HG03175 (cell line): Measurements from ENCODE around the gene MBOAT1.
"Not testable (repeated sequence)": the region's sequence is repeated elsewhere in the genome, so short reads cannot be mapped to it uniquely, and the experiment has no call there.

Experiments used
- ATAC-seq: cut with Tn5 transposase; IDR thresholded peaks from one replicate; pipeline ENCODE4 v1.9.1; 2021; ENCODE audit warnings: mild to moderate bottlenecking, moderate library complexity; ENCODE audit not compliant: unreplicated experiment

MBOAT1 gene

GRCh38 chr6:20212392-20213111, at the start of gene MBOAT1:
Gene MBOAT1 (minus strand): TSS chr6:20212469. CDS start chr6:20212234, 235 bp downstream.
- ATAC-seq: peak; percentile 82

GRCh38 chr6:20261685-20262084, 49.4 kb upstream of the MBOAT1 start:
- ATAC-seq: no peak

GRCh38 chr6:20260360-20260759, 48.1 kb upstream of the MBOAT1 start:
- ATAC-seq: no peak

- ATAC-seq: no peak
Observed at GRCh38 chr6:20259316-20260049, 47.2 kb upstream of the MBOAT1 start.

GRCh38 chr6:20255428-20255827, 43.2 kb upstream of the MBOAT1 start:
- ATAC-seq: no peak

- ATAC-seq: no peak
Observed at GRCh38 chr6:20254295-20254694, 42.0 kb upstream of the MBOAT1 start.

- no peak for ATAC-seq
Observed at GRCh38 chr6:20253021-20253420, 40.8 kb upstream of the MBOAT1 start.

GRCh38 chr6:20252311-20252710, 40.0 kb upstream of the MBOAT1 start:
- ATAC-seq: no peak

- ATAC-seq: no peak
Observed at GRCh38 chr6:20251525-20251924, 39.3 kb upstream of the MBOAT1 start.

GRCh38 chr6:20246125-20246524, 33.9 kb upstream of the MBOAT1 start:
- ATAC-seq: no peak

- not testable (repeated sequence) for ATAC-seq
Observed at GRCh38 chr6:20244807-20245681, 32.8 kb upstream of the MBOAT1 start.

- ATAC-seq: no peak
Observed at GRCh38 chr6:20243288-20243687, 31.0 kb upstream of the MBOAT1 start.

- ATAC-seq: no peak
Observed at GRCh38 chr6:20242397-20242796, 30.1 kb upstream of the MBOAT1 start.

- ATAC-seq: no peak
Observed at GRCh38 chr6:20241102-20241501, 28.8 kb upstream of the MBOAT1 start.

GRCh38 chr6:20238688-20239587, 26.7 kb upstream of the MBOAT1 start:
- no peak for ATAC-seq

GRCh38 chr6:20237677-20238460, 25.6 kb upstream of the MBOAT1 start:
- ATAC-seq: no peak

- ATAC-seq: no peak
Observed at GRCh38 chr6:20236909-20237600, 24.8 kb upstream of the MBOAT1 start.

- peak; percentile 51 for ATAC-seq
Observed at GRCh38 chr6:20236344-20236743, 24.1 kb upstream of the MBOAT1 start.

GRCh38 chr6:20235041-20235440, 22.8 kb upstream of the MBOAT1 start:
- no peak for ATAC-seq
